GM21825 (cell line): ENCODE data around the gene SUN2.

Experiments
- ATAC-seq: cut with Tn5 transposase; IDR thresholded peaks from one replicate; pipeline ENCODE4 v1.9.1; 2021; ENCODE audit warnings: mild to moderate bottlenecking, moderate library complexity; ENCODE audit not compliant: unreplicated experiment

The SUN2 gene

DNA sequence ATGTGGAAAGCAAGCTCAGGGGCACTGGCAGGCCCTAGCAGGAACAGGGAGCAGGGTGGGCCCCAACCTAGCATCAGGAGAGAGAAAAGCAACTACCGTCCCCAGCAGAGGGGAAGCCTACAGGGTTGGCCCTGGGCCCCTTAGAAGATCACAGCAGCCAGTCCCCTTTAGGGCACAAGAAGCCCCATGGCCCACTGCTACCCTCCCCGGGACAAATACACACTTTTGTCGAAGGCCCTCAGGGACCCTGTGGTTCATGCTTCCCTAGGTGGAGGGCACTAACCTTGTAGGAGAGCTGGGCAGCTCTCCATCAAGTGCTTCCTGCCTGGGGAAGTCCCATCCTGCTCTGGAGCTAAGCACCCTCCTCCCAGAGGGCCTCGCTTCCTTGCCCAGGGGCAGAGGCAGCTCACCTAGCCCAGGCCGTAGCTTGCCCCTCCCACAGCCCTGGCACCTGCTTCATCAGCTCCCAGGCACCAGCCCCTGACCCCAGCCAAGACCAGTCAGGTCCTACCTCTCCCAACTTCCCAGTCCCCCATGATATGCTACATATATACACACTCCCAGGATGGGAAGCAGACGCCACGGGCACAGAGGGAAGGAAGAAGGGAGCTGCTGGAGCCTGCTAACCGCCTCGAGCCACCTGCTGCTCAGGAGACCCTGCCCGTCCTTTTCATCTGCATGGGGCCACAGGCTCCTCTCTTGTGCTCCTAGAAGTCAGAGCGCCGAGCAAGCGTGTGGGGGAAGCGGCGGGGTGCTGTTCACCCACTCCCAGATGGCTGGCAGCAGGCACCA lies 20.1 kb downstream of the SUN2 start:
- no peak for ATAC-seq

DNA sequence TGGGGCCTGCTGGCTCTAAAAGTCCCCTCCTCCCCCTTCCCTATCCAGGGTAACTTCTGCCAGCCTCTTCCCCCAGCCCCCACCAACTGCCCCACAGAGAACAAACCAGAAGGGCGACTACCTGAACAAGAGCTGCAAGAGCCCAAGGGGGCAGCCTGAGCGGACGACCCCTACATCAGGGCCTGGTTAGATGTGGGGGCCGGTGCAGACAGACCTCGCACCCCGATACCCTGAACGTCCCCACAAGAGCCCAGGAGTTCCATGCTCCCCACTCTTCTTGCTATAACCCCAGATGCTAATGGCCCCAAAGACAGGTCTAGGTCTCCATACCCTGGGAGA lies 20.7 kb downstream of the SUN2 start:
- no peak for ATAC-seq

DNA sequence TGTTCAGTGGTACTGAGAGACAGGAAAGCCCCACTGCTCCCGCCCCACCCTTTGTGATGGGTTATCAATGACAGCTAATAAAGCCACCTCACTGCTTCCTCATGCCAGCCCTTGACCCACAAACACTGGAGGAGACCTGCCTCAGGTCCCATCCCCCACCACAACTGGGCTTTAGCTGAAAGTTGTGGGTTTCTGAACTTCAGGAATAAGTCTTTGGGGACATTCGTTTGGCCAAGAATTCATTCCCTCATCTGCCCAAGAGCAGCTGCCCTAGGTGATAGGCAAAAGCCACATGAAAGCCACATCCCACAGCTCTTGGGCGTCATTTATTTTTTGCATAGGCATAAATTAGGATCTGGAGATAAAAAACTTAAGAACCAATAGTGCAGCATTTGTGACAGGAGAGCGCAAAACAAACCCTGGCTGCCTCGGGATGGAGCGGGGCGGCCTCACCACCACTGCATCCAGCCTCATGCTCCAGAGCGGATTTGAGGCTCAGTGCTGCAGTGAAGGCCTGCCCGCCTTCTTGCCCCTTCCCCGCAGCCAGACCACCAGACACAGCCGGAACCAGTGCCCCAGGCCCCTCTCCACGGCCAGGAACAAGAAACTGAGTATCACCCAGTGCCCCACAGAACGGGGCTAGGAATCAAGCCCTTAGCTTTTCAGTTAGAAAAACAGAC lies 21.2 kb downstream of the SUN2 start:
- no peak for ATAC-seq

DNA sequence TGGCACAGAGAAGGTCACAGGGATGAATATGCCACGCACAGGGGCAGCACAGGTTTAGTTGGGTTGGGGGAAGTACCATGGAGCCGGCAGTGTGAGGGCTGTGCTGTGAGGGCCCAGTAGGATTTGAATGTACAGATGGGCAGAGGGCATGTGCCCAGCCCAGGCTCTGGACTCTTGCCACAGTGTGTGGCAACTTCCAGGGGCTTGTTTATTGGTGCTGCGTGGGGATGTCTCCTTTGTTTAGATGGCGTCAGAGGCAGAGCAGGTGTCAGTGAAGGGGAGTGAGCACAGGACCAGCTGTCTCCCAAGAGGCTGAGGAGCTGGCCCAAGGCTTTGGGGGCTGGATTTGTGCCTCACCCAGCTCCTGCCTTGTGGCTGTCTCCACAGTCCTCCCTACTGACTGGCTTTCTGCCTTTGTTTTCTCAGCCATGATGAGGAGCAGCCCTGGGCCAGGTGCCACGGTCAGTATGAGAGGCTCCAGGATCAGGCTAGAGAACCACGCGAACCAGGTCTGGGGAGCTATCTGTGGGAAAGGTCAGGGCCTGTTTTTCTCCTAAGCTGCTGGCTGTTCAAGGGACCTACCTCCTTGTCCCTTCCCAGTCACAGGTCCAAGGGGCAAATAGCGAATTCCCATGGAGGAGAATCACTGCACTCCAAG lies 21.9 kb downstream of the SUN2 start:
- no peak for ATAC-seq

DNA sequence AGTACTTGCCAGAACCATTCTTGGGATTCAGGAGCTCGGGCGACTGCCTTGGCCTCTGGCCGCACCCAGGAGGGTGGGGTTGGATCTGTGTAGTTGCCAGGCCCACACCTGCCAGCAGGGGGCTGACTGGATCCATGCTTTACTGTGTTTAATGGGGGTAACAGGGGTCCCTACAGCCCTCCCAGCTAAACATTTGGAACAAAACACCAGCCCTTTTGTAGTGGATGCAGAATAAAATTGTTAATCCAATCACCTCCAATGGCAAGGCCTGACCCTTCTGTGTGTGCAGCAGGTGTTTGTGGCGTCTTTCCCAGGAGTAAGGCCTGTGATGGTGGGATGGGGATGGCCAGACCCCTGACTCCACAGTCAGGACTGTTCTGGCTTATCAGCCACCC lies 22.5 kb downstream of the SUN2 start:
- no peak for ATAC-seq

DNA sequence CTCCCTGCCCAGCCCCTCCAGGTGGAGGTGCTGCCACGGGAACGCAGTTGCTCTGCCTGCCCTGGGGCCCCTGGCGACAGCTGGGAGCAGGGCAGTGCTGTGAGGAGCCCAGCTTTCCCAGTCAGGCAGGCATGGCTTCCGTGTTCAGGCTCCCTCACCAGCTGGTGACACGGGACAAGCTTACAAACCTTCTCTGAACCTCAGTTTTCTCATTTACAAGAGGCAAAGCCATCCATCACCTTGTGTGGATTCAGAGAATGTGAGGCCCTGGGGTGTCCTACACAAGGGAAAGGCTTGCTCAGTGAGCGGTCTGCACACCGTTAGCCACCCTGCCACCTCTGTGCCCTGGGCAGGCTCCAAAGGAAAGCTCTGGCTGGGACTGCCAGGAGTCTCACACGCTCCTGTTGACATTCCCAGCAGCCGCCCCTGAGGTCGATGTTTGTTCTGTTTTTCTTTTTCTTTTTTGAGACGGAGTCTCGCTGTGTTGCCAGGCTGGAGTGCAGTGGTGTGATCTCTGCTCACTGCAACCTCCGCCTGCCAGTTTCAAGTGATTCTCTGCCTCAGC lies 23.5 kb downstream of the SUN2 start:
- no peak for ATAC-seq

- no peak for ATAC-seq
Measured at GRCh38 chr22:38731703-38732161, 24.1 kb downstream of the SUN2 start.

GRCh38 chr22:38730411-38730871 lies 25.4 kb downstream of the SUN2 start:
- no peak for ATAC-seq

DNA sequence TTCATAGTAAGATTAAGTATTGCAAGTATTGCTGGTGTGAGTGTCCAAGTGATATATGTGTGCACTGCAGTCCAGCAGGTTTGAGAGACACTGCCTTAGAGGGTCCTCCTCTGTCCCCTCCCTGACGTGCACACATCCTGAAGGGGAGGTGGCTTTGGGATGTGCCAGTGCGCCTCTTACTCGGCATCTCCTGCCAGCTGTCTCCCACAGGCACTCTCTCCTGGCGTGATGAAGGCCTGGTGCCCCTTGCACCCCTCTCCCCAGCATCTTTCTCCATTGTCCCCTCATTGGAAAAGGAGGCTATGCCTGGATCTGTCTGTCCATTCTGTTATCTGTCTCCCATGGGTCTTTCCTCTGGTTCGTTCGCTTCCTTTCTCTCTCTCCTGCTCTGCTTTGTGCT lies 25.9 kb downstream of the SUN2 start:
- no peak for ATAC-seq

DNA sequence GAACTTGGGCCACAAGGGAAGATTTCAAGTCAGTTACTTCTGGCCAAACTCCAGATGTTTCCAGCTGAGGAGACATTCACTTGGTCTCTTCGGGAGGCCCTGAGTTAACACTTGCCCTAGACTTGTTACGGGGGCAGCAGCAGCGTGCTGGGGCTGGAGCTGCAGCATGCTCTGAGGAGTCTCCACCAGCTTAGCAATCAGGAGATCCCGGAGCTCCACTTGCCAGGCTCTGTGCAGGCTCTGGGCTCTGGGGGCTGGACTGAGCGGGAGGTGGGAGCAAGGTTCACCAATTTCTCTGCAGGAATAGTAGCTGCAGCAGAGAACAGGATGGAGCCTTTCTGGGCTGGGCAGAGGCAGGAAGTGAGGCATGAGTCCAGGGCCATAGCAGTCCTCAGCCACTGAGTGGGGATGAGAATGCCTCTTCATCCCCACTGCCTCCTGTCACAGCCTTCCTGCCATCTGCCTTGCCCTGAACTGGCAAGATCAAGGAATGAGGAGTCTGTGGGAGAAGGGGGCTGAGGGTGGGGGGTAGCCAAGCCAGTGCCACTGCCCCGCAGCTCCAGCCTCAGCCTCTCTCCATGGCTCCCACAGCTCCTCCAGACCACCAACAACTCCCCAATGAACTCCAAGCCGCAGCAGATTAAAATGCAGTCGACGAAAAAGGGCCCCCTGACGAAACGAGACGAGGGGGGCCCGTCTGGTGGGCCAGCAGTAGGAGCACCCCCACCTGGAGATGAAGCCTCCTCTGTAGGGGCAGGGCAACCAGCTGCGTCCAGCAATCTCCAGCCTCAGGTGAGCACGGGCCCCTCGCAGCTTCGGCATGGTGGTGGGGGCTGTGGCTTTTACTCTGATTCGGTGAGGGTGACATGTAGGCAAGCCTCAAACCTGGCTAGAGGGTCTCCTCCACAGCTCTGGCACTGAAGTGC lies 26.7 kb downstream of the SUN2 start:
- no peak for ATAC-seq

DNA sequence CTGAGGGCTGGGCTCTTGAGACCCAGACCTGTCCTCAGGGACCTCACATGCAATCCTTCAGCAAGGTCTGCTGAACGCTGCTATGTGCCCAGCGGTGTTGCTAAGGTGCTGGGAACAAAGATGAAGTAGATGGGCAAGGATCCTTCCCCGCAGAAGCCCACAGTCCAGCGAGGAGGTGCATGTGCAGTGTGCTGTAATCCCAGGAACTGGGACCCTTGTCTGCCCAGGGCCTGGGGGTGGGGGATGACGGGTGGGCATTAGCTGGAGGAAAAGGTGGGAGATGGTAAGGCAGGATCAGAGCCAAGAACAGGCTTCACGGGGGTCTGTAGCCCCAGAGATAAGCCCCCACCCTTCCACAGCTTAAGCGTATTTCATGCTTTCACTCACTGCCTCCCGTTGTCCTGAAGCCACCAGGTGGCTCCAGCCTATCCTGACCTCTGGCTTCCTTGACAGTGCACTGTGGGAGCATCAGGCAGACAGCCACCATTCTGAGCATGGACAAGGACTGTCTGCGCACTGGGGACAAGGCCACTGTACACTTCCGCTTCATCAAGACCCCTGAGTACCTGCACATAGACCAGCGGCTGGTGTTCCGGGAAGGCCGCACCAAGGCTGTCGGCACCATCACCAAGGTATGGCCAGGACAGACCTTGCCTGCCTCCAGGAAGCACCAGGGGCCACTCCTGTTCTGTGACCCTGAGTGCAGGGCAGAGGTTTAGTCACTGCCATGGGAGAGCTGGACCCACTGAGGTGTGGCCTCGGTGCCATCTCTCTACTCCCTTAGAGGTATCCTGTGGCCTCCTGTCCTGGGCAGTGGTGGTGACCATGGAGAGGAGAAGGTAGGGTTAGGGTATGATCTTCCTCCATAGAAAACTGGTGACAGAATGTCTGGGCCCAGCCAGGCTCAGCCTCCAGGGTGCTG lies 28.0 kb downstream of the SUN2 start:
- ATAC-seq: no peak

GRCh38 chr22:38727123-38727522 lies 28.7 kb downstream of the SUN2 start:
- ATAC-seq: no peak

- no peak for ATAC-seq
Measured at GRCh38 chr22:38725900-38726655, 29.7 kb downstream of the SUN2 start.

DNA sequence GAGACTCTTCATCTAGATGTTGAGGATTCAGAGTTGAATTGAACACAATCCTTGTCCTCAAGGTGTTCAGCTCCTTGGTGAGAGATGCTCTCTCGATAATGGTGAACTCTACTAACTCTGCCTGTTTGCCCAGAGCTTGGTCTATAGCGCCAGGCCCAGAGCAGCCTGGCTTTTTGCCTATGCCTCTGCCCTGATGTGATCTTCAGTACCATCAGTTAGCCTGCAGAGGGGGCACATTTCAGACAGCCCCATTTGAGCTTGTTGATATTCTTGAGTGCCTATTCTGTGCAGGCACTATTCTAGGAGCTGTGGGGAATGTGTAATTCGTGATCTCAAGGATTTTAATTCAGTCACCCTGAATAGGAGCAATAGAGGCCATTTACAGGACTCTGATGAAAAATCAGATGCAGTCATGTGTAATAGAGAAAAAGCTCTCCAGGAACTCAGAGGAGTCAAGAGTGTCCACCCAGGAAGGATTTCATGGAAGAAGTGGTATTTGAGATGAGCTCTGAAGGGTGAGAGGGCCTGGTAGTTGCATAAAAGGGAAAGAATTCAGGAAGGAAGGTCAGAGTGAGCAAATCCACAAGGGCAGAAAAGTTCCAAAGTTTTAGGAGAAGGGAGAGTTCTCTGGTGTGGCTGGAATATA lies 30.7 kb downstream of the SUN2 start:
- no peak for ATAC-seq

GRCh38 chr22:38724176-38724575 lies 31.6 kb downstream of the SUN2 start:
- no peak for ATAC-seq

GRCh38 chr22:38721551-38721950 lies 34.2 kb downstream of the SUN2 start:
- ATAC-seq: no peak

DNA sequence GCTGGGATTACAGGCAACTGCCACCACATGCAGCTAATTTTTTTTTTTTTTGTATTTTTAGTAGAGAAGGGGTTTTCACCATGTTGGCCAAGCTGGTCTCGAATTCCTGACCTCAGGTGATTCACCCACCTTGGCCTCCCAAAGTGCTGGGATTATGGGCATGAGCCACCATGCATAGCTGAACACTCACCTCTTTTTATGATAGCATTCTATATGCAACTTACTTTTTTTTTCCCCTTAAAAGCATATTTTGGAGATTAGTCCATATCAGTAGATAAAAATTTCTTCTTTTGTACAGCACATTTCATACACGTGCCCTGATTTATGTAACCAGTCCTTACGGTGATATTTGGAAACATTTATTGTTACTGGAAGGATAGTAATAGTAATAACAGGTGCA lies 35.4 kb downstream of the SUN2 start:
- ATAC-seq: no peak

DNA sequence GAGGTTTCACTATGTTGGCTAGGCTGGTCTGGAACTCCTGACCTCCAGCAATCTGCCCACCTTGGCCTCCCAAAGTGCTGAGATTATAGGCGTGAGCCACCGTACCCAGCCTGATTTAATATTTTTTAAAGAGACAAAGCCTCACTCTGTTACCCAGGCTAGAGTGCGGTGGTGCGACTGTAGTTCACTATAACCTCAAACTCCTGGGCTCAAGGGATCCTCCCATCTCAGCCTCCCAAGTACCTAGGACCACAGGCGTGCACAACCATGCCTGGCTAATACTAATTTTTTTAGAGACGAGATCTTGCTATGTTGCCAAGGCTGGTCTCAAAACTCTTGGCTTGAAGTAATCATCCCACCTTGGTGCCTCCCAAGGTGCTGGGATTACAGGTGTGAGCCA lies 36.6 kb downstream of the SUN2 start:
- no peak for ATAC-seq
